ENCODE measurements around the gene DDX39B. TPM values are rescaled to one million over a fixed set of nuclear protein-coding genes. Genes with fewer than 3 reads are reported as not detected.

DDX39B gene
- total and polyA plus RNA-seq, 9 of the 15 experiments (the other 6 are each of a cell fraction or from before 2014, with no cell fraction given), result 479 to 869 (median 592) TPM

DNA sequence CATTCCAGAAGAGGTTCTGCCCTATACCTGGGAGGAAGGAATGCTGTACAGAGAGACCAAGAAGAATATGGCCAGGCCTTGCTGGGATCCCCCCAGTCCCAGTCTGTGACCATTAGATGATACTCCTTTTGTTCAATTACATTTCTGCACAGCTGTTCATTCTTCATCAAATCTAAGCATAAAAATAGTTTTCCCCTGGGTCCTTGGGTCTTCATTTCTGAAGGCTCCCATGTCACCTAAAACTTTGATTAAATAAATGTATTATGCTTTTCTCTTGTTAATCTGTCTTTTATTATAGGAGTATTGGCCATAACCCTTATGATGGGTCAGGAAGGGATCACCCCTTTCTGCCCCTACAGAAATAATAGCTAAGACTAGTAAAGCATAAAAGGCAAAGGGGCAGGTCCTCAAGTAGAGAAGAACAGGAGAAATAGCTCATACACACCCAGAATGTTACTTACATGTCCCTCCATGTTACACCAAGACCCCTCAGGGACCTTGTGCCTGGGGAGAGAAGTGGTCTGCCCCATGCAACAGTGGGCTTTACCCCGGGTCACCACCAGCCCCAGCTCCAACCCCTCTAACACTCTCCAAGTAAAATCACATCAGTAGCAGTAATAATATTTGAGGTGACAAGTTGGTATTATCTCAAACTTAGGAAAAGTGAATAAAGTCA is 28.2 kb upstream of the DDX39B start:
- Histone ChIP-seq H3K79me2 (ENCODE audit: control insufficient read depth, insufficient read depth, low read length) (no peaks in the 10 kb centered on the region), H3K27ac (ENCODE audit: extremely low read depth, low read depth, low read length) (no peak overlapping the region), H2AFZ (ENCODE audit: low read depth, low read length) (no peak overlapping the region), H4K20me1 (replicated peaks; ENCODE audit: control insufficient read depth, insufficient read depth, low read length) (no peaks in the 10 kb centered on the region), H3K27me3 (ENCODE audit: control insufficient read depth in 2 of 2, insufficient read depth in 2 of 2, low read length in 2 of 2) (no peaks in the 10 kb centered on the region), H3K9me3 (replicated peaks; ENCODE audit: control insufficient read depth, insufficient read depth, low read depth, low read length) (no peaks in the 10 kb centered on the region), H3K4me2 (ENCODE audit: insufficient read depth, low read length) (no peak overlapping the region), H3K9ac (ENCODE audit: insufficient read depth in 1 of 2, low read depth in 2 of 2, low read length in 2 of 2) (no peak overlapping the region), H3K4me1 (replicated peaks in 1 of 2; ENCODE audit: control insufficient read depth in 2 of 2, insufficient read depth in 2 of 2, low read length in 2 of 2) (peaks cover 0 to 15% of the 10 kb centered on the region in 2 experiments; a peak in 2 of 5 replicates), H3K36me3 (ENCODE audit: control insufficient read depth, insufficient read depth, low read length) (no peaks in the 10 kb centered on the region), H3K4me3 (no peak overlapping the region), H3K9me1 (ENCODE audit: control insufficient read depth, insufficient read depth, low read length) (no peaks in the 10 kb centered on the region)
- peak; percentile 37 for FAIRE-seq
- BruUV-seq (replicated peaks), result no TSS peak
- in situ Hi-C loops (cut with MboI), result no loop called here
- no peak for ATAC-seq
- WGBS (ENCODE audit: insufficient coverage, low coverage, missing lambda C conversion rate), result 6% methylated on average over 1 of the region's 1 CpG
- DNase-seq (ENCODE audit: extremely low read depth in 1 of 4, low spot score in 3 of 4), result no peak
- TF ChIP-seq, protein P1, sequence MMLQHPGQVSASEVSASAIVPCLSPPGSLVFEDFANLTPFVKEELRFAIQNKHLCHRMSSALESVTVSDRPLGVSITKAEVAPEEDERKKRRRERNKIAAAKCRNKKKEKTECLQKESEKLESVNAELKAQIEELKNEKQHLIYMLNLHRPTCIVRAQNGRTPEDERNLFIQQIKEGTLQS (IDR thresholded peaks at IDR 0.05), result no peak
- TF ChIP-seq, protein P1 (CRISPR knock-in tag; conservative IDR thresholded peaks at IDR 0.05), result no peak
- TF ChIP-seq, protein P2, sequence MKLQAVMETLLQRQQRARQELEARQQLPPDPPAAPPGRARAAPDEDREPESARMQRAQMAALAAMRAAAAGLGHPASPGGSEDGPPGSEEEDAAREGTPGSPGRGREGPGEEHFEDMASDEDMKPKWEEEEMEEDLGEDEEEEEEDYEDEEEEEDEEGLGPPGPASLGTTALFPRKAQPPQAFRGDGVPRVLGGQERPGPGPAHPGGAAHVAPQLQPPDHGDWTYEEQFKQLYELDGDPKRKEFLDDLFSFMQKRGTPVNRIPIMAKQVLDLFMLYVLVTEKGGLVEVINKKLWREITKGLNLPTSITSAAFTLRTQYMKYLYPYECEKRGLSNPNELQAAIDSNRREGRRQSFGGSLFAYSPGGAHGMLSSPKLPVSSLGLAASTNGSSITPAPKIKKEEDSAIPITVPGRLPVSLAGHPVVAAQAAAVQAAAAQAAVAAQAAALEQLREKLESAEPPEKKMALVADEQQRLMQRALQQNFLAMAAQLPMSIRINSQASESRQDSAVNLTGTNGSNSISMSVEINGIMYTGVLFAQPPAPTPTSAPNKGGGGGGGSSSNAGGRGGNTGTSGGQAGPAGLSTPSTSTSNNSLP (IDR thresholded peaks at IDR 0.05; ENCODE audit: borderline replicate concordance, low read depth, low read length), result no peak
- no peak for TF ChIP-seq ZNF140 (CRISPR knock-in tag; IDR thresholded peaks at IDR 0.05)
- no peak for TF ChIP-seq HDGF (IDR thresholded peaks at IDR 0.05)
- no peak for TF ChIP-seq ZNF224 (CRISPR knock-in tag; IDR thresholded peaks at IDR 0.05)
- TF ChIP-seq ZNF24 (IDR thresholded peaks at IDR 0.05), result no peak
- no peak for TF ChIP-seq TBL1XR1 (IDR thresholded peaks at IDR 0.05; ENCODE audit: low read length in 2 of 2)
- TF ChIP-seq, protein P3, sequence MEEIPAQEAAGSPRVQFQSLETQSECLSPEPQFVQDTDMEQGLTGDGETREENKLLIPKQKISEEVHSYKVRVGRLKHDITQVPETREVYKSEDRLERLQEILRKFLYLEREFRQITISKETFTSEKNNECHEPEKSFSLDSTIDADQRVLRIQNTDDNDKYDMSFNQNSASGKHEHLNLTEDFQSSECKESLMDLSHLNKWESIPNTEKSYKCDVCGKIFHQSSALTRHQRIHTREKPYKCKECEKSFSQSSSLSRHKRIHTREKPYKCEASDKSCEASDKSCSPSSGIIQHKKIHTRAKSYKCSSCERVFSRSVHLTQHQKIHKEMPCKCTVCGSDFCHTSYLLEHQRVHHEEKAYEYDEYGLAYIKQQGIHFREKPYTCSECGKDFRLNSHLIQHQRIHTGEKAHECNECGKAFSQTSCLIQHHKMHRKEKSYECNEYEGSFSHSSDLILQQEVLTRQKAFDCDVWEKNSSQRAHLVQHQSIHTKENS (CRISPR knock-in tag; IDR thresholded peaks at IDR 0.05), result no peak
- no peak for TF ChIP-seq RBM15 (IDR thresholded peaks at IDR 0.05; ENCODE audit: insufficient read depth, low read length)
- no peak for TF ChIP-seq HDAC1 (IDR thresholded peaks at IDR 0.05)
- TF ChIP-seq ZNF695 (CRISPR knock-in tag; IDR thresholded peaks at IDR 0.05), result no peak
- TF ChIP-seq FOXA1 (IDR thresholded peaks at IDR 0.05; ENCODE audit: borderline replicate concordance), result no peak
- TF ChIP-seq RBM14 (IDR thresholded peaks at IDR 0.05; ENCODE audit: borderline replicate concordance, insufficient read depth, low read depth, low read length), result no peak
- TF ChIP-seq, protein P4, sequence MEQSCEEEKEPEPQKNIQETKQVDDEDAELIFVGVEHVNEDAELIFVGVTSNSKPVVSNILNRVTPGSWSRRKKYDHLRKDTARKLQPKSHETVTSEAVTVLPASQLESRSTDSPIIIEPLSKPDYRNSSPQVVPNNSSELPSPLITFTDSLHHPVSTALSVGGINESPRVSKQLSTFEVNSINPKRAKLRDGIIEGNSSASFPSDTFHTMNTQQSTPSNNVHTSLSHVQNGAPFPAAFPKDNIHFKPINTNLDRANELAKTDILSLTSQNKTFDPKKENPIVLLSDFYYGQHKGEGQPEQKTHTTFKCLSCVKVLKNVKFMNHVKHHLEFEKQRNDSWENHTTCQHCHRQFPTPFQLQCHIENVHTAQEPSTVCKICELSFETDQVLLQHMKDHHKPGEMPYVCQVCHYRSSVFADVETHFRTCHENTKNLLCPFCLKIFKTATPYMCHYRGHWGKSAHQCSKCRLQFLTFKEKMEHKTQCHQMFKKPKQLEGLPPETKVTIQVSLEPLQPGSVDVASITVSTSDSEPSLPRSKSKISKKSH (CRISPR knock-in tag; IDR thresholded peaks at IDR 0.05), result no peak
- TF ChIP-seq SAFB (IDR thresholded peaks at IDR 0.05; ENCODE audit: borderline replicate concordance, low read depth, low read length), result no peak
- TF ChIP-seq SMAD2 (IDR thresholded peaks at IDR 0.05; ENCODE audit: low read depth, low read length), result no peak
- POLR2A ChIA-PET, result interaction anchor here (0.7 to 2.6 kb wide), 7 partner anchors 10 to 237 kb away, joined by 3 to 9 read pairs (median 4); partner anchors contain the start of genes DDX39B, LSM2, LST1 and NCR3
- CTCF ChIA-PET (ENCODE audit: low intra/inter-chr PET ratio), result no interaction called here
- intact Hi-C loops (cut with micrococcal nuclease), result no loop called here
